ENCODE data around the gene TRIOBP.

TRIOBP gene

DNA sequence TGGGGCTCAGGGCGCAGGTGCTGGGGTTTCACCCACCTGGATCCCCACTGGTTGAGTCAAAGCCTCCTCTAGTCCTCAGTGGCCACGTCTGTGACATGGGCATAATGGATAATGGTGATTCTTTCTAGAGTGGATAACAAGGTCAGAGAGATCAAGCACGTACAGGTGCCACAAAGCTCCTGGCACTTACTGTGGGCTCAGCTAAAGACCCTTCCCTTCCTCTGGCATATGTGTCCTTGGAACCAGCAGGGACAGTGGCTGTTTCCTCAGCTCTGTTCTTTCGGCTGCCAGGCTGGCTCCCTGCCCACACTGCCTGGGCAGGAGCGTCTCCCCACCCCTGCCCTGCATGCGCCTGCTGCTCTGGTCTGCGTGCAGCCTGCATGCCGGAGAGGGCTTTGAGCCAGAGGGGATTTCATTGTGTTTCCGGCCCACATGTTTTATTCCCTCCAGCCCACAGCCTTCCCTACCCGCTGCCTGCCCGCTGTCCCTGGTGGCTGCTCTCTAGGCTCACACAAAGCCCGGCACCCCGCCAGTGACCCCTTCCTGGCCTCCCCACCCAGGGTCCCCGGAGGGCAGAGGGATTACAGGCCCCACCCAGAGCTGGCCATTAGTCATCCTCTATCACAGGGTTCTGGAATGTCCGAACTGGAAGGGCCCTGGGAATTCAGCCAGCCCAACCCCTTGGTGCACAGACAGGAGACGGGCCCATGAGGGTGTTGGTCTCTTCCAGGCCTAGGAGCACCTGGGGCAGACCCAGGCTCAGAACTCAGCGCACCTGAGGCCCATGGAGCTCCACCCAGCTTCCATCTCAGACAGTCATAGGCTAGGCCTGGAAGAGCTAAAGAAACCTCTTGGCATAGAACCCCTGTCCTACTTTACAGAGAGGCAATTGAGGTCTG lies 55.6 kb downstream of the TRIOBP start:
- DNase-seq = no peak

DNA sequence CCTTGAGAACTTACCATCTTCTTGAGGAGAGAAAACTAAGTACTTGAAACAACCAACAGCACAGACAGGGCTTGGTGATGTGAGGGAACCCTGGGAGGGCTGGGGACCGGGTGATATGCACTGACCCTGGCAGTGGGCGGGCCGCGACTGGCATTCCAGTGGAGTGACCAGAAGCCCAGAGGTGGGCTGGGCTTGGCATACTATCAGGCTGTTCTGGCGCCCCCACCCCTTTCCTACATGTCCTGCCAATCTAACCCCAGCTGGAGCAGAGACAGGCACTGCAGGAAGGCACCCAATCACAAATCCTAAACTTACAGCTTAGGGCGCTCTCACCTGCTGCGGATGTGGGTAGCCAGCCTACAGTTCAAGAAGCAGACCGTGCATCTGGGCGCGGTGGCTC lies 56.9 kb downstream of the TRIOBP start:
- DNase-seq = no peak

DNA sequence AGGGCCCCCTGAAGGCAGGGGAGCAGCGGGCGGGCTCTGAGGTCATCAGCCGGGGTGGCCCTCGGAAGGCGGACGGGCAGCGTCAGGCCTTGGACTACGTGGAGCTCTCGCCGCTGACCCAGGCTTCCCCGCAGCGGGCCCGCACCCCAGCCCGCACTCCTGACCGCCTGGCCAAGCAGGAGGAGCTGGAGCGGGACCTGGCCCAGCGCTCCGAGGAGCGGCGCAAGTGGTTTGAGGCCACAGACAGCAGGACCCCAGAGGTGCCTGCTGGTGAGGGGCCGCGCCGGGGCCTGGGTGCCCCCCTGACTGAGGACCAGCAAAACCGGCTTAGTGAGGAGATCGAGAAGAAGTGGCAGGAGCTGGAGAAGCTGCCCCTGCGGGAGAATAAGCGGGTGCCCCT lies 60.8 kb downstream of the TRIOBP start:
- DNase-seq = no peak

DNA sequence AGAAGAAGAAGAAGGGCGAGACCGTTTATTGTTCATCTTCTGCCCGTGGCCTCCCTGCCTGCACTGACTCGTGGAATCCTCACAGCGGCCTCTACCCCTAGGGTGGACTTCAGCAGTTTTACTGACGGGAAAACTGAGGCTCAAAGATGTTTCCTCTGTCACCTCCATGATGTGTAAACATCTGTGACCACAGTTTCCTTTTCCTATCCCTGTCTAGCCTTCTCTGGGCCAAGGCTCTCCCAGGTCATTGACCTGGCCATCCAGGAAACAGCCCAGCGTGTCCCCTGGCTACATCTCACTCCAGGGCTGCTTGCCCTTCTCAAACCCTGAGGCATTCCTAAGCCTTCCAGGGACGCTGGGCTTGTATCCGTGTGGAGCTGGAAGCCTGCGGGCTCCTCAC lies 61.8 kb downstream of the TRIOBP start:
- DNase-seq = no peak

- DNase-seq = no peak
Measured at GRCh38 chr22:37759281-37759680, 62.4 kb downstream of the TRIOBP start.

- DNase-seq = no peak
Measured at GRCh38 chr22:37760152-37760551, 63.3 kb downstream of the TRIOBP start.

DNA sequence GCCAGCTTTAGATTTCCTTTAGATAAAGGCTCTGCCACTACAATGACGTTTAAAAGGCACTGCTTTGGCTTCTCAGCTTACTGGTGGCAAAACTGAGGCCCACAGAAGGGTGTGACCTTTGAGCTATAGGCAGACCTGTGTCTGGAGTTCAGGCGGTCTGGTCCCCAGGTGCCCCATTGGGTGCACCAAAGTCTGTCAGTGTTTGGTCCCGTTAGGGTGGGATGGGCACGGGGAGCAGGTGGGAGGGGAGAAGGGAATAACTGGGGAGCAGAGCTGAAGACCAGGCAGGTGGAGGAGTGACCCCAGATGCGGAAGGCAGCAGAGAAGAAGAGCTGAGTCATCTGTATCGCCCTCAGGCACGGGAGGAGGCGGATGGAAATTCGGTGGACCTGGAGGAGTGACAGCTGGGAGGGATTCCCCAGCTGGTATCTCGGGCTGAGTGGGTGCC lies 65.6 kb downstream of the TRIOBP start:
- no peak for DNase-seq

- DNase-seq = no peak
Measured at GRCh38 chr22:37763012-37763411, 66.2 kb downstream of the TRIOBP start.

DNA sequence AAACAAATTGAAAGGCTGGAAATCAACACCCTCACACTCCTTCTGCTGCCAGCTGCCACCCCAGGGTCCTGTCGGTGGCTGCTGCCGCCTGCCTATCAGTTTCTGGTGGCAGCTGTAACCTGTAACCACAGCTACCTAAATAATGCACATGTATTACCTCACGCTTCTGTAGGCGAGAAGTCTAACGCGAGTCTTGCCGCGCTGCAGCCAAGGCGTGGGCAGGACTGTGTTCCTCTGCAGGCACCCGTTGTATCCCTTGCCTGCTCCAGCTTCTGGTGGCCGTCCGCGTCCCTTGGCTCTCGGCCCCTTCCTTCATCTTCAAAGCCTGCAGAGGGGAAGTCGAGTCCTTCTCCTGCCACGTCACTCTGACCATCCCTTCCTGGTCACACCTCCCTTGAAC lies 66.8 kb downstream of the TRIOBP start:
- DNase-seq = no peak

GRCh38 chr22:37764622-37765021 lies 67.8 kb downstream of the TRIOBP start:
- DNase-seq = no peak

DNA sequence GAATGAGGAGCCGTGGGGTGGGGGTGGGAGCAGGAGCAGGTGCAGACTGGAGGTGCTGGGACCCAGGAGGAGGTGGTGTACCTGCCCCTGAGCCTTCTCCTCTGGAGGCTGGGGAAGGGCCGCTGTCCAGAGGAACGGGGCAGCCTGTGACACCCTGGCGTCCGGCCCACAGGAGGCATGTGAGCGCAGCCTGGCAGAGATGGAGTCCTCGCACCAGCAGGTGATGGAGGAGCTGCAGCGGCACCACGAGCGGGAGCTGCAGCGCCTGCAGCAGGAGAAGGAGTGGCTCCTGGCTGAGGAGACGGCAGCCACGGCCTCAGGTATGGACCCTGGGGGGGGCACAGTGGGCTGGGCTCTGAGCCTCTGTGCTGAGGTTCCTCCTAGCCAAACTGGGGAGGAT lies 68.7 kb downstream of the TRIOBP start:
- DNase-seq = no peak

- no peak for DNase-seq
Measured at GRCh38 chr22:37765953-37766576, 69.2 kb downstream of the TRIOBP start.

DNA sequence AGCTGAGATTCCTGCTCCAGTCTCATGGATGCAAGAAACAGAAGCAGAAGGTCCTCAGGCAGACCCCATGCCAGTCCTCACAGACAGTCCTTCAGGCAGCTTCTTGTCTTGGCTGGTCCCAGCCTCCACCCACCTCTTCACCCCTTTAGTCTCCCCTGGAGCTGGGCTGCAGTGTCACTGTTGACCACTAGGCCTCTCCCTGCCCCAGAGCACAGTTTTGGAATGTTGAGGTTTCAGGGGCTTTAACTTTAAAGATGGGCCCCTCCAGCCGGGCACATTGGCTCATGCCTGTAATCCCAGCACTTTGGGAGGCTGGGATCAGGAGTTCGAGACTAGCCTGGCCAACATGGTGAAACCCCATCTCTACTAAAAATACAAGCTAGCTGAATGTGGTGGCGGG lies 71.4 kb downstream of the TRIOBP start:
- DNase-seq = no peak

DNA sequence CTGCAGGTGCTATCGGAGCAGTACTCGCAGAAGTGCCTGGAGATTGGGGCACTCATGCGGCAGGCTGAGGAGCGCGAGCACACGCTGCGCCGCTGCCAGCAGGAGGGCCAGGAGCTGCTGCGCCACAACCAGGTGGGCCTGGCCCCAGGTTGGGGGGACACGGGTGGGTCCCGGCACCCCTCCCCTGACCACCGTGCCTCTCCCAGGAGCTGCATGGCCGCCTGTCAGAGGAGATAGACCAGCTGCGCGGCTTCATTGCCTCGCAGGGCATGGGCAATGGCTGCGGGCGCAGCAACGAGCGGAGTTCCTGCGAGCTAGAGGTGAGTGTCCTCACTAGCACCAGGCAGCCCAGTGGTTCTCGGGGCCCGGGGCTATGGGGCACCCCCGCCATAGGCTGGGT lies 72.2 kb downstream of the TRIOBP start:
- no peak for DNase-seq

GRCh38 chr22:37771081-37771480 lies 74.2 kb downstream of the TRIOBP start:
- no peak for DNase-seq

DNA sequence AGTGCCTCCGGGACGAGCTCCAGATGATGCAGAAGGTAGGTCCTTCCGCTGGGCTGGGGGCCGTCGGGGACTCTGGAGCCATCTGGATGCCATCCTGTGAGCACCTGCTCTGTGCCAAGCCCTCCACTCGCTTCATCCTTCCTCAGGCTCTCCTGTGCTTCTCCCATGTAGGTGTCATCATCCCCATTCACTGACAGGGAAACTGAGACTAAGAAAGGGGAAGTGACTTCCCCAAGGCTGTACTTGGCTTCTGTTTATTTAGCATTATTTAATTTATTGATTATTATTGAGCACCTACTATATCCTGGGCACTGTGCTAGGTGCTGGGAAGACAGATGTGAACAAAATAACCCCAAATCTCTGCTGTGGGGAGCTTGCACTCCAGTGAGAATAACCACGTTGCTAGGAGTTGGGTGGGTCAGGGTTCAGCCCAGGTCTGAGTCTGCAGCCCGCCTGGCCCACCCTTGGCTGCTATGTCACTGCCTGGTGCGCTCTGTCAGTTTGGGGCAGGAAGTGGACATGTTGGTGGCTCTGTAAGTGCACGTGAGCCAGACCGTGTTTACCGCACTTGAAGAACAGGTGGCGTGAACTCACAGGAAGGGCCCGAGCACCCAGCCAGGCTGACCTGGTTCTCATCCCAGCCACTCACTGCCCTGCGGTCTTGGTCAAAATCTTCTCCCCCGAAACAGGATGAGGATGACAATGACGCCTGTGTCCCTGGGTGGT lies 75.0 kb downstream of the TRIOBP start:
- DNase-seq = no peak

GRCh38 chr22:37774728-37775127 lies 77.9 kb downstream of the TRIOBP start:
- DNase-seq = no peak

DNA sequence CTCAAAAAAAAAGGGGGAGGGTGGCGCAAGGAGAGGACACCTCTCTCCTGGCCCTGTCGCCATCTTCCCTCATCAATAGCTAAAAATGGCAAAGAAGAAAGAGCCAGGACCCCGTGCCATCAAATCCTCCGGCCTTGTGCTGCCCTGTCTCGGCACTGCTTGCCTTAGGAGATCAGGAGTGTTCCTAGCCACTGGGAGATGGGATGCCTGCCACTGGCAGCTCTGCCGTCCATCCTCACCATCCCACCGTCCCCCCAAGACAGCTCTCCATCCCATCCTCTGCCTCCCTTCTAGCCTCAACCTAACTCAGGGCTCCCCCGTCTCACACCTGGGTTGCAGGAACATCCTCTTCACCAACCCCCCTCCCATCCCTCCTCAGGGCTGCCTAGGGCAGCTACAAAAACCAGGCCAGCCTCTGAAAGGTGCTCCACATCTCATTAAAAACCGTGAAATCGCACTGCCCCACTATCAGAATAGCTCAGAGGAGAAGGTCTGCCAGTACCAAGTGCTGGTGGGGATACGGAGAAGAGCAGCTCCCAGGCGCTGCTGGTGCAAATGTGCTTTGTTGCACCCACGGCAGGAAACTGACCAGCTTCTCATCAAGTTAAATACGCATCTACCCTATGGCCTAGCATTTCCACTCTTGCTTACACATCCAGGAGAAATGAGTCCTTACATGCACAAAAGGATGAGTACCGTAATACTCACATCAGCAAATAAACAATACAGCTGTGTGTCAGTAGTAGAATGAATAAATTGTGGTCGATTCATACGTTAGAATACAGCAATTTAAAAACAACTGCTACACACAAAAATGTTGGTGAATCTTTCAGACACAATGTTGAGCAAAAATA lies 79.2 kb downstream of the TRIOBP start:
- no peak for DNase-seq

DNA sequence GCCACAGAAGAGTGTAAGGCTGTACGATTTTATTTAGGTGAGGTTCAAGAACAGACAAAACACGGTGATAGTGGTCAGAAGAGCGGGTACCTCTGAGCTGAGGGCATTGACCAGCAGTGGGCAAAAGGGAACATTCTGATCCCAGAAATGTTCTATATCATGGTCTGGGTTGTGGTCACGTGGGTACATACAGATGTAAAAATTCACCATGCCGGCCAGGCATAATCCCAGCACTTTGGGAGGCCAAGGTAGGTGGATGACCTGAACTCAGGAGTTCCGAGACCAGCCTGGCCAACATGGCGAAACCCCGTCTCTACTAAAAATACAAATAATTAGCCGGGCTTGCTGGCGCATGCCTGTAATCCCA lies 79.8 kb downstream of the TRIOBP start:
- DNase-seq = no peak

DNA sequence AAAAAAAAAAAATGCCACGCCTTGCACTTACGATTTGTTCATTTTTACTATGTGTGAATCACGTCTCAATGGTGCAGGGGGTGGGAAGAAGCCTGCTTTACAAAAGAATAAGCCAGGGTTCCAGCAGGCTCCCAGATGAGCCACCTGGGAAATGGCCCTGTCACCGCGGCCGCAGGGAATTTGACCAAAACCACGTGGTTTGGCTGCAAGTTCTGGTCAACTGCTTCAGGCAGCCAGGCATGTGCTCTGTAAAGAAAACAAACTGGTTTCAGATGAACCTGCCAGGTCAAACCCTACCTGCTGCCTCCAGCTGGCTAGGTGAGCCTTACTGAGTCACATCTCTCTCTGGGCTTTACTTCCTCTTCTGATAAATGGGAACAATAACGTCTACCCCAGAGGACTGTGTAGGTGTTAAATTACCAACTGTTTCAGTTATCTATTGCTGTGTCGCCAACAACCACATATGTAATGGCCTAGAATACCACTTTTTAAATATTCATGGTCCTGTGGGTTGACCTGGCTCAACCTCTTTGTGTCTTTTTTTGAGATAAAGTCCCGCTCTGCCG lies 80.4 kb downstream of the TRIOBP start:
- no peak for DNase-seq

DNA sequence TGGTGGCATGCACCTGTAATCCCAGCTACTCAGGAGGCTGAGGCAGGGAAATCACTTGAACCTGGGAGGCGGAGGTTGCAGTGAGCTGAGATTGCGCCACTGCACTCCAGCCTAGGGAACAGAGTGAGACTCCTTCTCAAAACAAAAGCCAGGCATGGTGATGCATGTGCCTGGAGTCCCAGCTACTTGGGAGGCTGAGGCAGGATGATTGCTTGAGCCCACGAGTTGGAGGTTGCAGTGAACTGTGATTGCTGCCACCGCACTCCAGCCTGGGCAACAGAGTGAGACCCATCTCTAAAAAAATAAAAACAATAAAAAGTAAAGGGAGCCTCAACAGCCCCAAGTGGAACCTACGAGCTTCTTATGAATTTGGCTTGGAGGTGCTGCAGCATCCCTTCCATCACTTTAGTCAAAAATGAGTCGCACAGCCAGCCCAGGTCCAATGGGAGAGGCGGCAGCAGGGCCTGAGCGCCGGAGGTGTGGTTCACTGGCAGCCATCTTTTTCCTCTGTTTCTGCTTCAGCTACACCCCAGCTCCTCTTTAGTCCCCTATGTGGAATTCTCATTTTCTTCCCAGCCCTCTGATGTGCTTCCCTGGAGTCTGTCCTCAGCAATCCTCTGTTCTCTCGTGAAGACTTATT lies 81.6 kb downstream of the TRIOBP start:
- DNase-seq = no peak

GRCh38 chr22:37781434-37782059 lies 84.7 kb downstream of the TRIOBP start:
- no peak for DNase-seq
